MM.1S (cell line): ENCODE results near the gene ITSN1.

Experiments used
- DNase-seq: peaks from one replicate; pipeline ENCODE4 v3.0.0-alpha.2; 2015
- H2AFZ ChIP-seq: fragments of 300-600 bp; sonication (generic); 2 replicates; pipeline ENCODE4 v1.6.0; 2016; ENCODE audit warnings: antibody characterized with exemption, low read length
- H3F3A ChIP-seq: fragments of 300-600 bp; sonication (generic); 2 replicates; pipeline ENCODE4 v1.6.1; 2016; ENCODE audit warnings: mild to moderate bottlenecking, antibody characterized with exemption, low read length, moderate library complexity, mixed read lengths; ENCODE audit not compliant: insufficient read depth
- H3K27ac ChIP-seq: fragments of 300-600 bp; sonication (generic); 2 replicates; pipeline ENCODE4 v1.5.1; 2016; ENCODE audit warnings: mild to moderate bottlenecking, low read length
- H3K27me3 ChIP-seq: fragments of 300-600 bp; sonication (generic); replicated peaks from 2 replicates; pipeline ENCODE4 v1.6.0; 2016; ENCODE audit warnings: low read length; ENCODE audit not compliant: insufficient read depth
- H3K36me3 ChIP-seq: fragments of 300-600 bp; sonication (generic); replicated peaks from 2 replicates; pipeline ENCODE4 v1.6.1; 2016; ENCODE audit warnings: mild to moderate bottlenecking, low read length, mixed read lengths; ENCODE audit not compliant: insufficient read depth
- H3K4me1 ChIP-seq: fragments of 300-600 bp; sonication (generic); 2 replicates; pipeline ENCODE4 v1.6.1; 2016; ENCODE audit warnings: low read length, mixed read lengths
- H3K4me2 ChIP-seq: fragments of 300-600 bp; sonication (generic); 2 replicates; pipeline ENCODE4 v1.6.0; 2016; ENCODE audit warnings: low read depth, low read length
- H3K4me3 ChIP-seq: fragments of 300-600 bp; sonication (generic); 2 replicates; pipeline ENCODE4 v1.5.1; 2016; ENCODE audit warnings: low read length, mixed read lengths
- H3K79me2 ChIP-seq: fragments of 300-600 bp; sonication (generic); 2 replicates; pipeline ENCODE4 v1.6.1; 2016; ENCODE audit warnings: mixed run types, low read length, mixed read lengths
- H3K9ac ChIP-seq: fragments of 300-600 bp; sonication (generic); 2 replicates; pipeline ENCODE4 v1.6.1; 2016; ENCODE audit warnings: low read length, mixed read lengths
- H3K9me2 ChIP-seq: fragments of 300-600 bp; sonication (generic); replicated peaks from 2 replicates; pipeline ENCODE4 v1.6.1; 2016; ENCODE audit warnings: mild to moderate bottlenecking, low read length, mixed read lengths; ENCODE audit not compliant: insufficient read depth
- H3K9me3 ChIP-seq: fragments of 300-600 bp; sonication (generic); replicated peaks from 2 replicates; pipeline ENCODE4 v1.6.1; 2016; ENCODE audit warnings: mild to moderate bottlenecking, low read length, mixed read lengths; ENCODE audit not compliant: insufficient read depth
- H4K20me1 ChIP-seq: fragments of 300-600 bp; sonication (generic); 2 replicates; pipeline ENCODE4 v1.6.1; 2016; ENCODE audit warnings: mild to moderate bottlenecking, low read length, moderate library complexity, mixed read lengths; ENCODE audit not compliant: insufficient read depth
- EZH2 ChIP-seq: fragments of 300-600 bp; sonication (generic); optimal IDR thresholded peaks from 2 replicates; pipeline ENCODE3; 2017; ENCODE audit warnings: low read depth, mild to moderate bottlenecking, antibody characterized with exemption, low read length, mixed read lengths
- EZH2phosphoT487 ChIP-seq: fragments of 300-600 bp; sonication (generic); IDR thresholded peaks from 2 replicates; pipeline ENCODE4 v1.6.1; 2018; ENCODE audit warnings: antibody characterized with exemption, low read length
- TF ChIP-seq, protein P1 (sequence below): fragments of 300-600 bp; sonication (generic); IDR thresholded peaks from 2 replicates; pipeline ENCODE4 v1.5.1; 2016; ENCODE audit warnings: antibody characterized with exemption, low read length, mixed read lengths

ITSN1 gene

DNA sequence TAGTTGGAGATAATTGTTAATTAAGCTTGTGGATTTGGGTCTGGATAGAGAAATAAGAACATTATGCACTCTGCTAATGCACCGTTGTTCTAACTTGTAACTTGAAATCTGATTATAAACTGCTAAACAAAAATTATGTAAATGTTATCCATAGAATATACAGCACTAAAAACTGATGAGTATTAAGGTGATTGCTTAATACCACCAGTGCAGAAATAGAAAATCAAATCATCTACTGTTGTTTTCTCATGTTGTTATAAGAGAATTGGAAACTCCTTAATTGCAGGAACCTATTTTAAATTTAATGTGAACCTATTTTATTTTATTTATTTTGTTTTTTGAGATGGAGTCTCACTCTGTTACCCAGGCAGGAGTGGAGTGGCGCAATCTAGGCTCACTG, 125.7 kb downstream of the ITSN1 start:
- no peak overlapping the region for H3K4me2 ChIP-seq

DNA sequence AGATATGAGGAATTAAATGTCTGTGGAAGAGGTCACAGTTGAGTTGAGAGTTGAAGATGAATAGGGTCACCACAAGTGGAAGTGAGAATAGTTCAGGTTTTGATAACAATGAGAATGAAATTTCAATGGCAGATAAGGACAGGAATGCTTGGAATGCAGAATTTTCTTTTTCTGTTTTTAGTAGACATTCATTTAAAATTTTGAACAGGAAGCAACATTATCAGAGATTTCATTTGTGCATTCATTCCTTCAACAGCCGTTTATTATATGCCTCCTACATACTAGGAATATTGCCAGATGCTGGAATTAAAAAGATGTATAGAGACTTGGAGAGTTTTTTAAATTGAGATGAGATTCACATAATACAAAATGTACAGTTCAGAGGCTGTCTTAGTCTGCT, 126.8 kb downstream of the ITSN1 start:
- H3K36me3 ChIP-seq: no peaks in the 10 kb centered on the region
- no peaks in the 10 kb centered on the region for H3K27me3 ChIP-seq
- H3F3A ChIP-seq: no peaks in the 10 kb centered on the region
- H3K9me2 ChIP-seq: no peaks in the 10 kb centered on the region
- H3K27ac ChIP-seq: no peak overlapping the region
- H3K4me1 ChIP-seq: peaks cover 8% of the 10 kb centered on the region
- no peaks in the 10 kb centered on the region for H4K20me1 ChIP-seq
- no peaks in the 10 kb centered on the region for H3K9me3 ChIP-seq
- no peak overlapping the region for H3K4me3 ChIP-seq
- H3K79me2 ChIP-seq: no peaks in the 10 kb centered on the region
- H2AFZ ChIP-seq: no peak overlapping the region
- H3K9ac ChIP-seq: no peak overlapping the region
- no peak for DNase-seq
- TF ChIP-seq EZH2phosphoT487: no peak
- TF ChIP-seq, protein P1, sequence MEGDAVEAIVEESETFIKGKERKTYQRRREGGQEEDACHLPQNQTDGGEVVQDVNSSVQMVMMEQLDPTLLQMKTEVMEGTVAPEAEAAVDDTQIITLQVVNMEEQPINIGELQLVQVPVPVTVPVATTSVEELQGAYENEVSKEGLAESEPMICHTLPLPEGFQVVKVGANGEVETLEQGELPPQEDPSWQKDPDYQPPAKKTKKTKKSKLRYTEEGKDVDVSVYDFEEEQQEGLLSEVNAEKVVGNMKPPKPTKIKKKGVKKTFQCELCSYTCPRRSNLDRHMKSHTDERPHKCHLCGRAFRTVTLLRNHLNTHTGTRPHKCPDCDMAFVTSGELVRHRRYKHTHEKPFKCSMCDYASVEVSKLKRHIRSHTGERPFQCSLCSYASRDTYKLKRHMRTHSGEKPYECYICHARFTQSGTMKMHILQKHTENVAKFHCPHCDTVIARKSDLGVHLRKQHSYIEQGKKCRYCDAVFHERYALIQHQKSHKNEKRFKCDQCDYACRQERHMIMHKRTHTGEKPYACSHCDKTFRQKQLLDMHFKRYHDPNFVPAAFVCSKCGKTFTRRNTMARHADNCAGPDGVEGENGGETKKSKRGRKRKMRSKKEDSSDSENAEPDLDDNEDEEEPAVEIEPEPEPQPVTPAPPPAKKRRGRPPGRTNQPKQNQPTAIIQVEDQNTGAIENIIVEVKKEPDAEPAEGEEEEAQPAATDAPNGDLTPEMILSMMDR: no peak
- no peak overlapping the region for H3K4me2 ChIP-seq

More for the DNA sequence above, 125.7 kb downstream of the ITSN1 start:
- Histone ChIP-seq H3K27me3 (no peaks in the 10 kb centered on the region), H3K4me3 (no peak overlapping the region), H3K27ac (no peak overlapping the region), H2AFZ (no peak overlapping the region), H3K4me1 (peaks cover 8% of the 10 kb centered on the region), H3K9ac (no peak overlapping the region), H3K79me2 (no peaks in the 10 kb centered on the region), H3K9me3 (no peaks in the 10 kb centered on the region), H4K20me1 (no peaks in the 10 kb centered on the region), H3K36me3 (no peaks in the 10 kb centered on the region), H3K9me2 (no peaks in the 10 kb centered on the region), H3F3A (no peaks in the 10 kb centered on the region)
- TF ChIP-seq EZH2phosphoT487 (no peak), EZH2 (no peak)
- TF ChIP-seq, protein P1: no peak
- no peak for DNase-seq

DNA sequence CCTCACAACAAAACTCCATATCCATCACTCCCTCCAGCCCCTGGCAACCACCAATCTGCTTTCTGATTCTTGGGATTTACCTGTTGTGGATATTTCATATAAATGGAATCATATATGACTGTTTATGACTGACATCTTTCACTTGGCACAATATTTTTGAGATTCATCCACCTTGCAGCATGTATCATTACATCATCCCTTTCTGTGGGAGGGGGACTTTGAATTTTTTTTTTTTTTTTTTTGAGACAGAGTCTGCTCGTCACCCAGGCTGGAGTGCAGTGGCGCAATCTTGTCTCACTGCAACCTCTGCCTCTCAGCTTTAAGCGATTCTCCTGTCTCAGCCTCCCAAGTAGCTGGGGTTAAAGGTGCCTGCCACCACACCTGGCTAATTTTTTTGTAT, 128.2 kb downstream of the ITSN1 start:
- DNase-seq: no peak
- H3K79me2 ChIP-seq: no peaks in the 10 kb centered on the region
- no peaks in the 10 kb centered on the region for H3K27me3 ChIP-seq
- H3K9ac ChIP-seq: no peak overlapping the region
- TF ChIP-seq EZH2 (no peak), EZH2phosphoT487 (no peak)
- TF ChIP-seq, protein P1: no peak
- H4K20me1 ChIP-seq: no peaks in the 10 kb centered on the region
- H3K4me1 ChIP-seq: peaks cover 8% of the 10 kb centered on the region
- H3K4me2 ChIP-seq: no peak overlapping the region
- H2AFZ ChIP-seq: no peak overlapping the region
- no peaks in the 10 kb centered on the region for H3K9me2 ChIP-seq
- H3F3A ChIP-seq: no peaks in the 10 kb centered on the region
- no peak overlapping the region for H3K27ac ChIP-seq
- H3K4me3 ChIP-seq: no peak overlapping the region
- no peaks in the 10 kb centered on the region for H3K9me3 ChIP-seq
- no peaks in the 10 kb centered on the region for H3K36me3 ChIP-seq

DNA sequence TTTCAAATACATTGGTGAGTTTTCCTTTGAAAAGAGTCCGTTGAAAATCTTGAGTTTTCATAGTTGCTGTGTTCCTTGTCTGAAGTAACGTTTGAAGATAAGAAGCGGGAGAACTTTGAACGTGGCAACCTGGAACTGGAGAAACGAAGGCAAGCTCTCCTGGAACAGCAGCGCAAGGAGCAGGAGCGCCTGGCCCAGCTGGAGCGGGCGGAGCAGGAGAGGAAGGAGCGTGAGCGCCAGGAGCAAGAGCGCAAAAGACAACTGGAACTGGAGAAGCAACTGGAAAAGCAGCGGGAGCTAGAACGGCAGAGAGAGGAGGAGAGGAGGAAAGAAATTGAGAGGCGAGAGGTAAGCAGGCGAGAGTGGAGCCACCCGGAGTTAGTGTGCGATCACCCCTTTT, 129.7 kb downstream of the ITSN1 start:
- no peaks in the 10 kb centered on the region for H3K9me3 ChIP-seq
- H3K36me3 ChIP-seq: no peaks in the 10 kb centered on the region
- no peak overlapping the region for H3K27ac ChIP-seq
- no peaks in the 10 kb centered on the region for H3K27me3 ChIP-seq
- H3K4me2 ChIP-seq: no peak overlapping the region
- TF ChIP-seq, protein P1: no peak
- TF ChIP-seq EZH2 (no peak), EZH2phosphoT487 (no peak)
- no peaks in the 10 kb centered on the region for H4K20me1 ChIP-seq
- H3K4me3 ChIP-seq: no peak overlapping the region
- H3K9me2 ChIP-seq: no peaks in the 10 kb centered on the region
- no peaks in the 10 kb centered on the region for H3K79me2 ChIP-seq
- no peaks in the 10 kb centered on the region for H3F3A ChIP-seq
- peaks cover 8% of the 10 kb centered on the region for H3K4me1 ChIP-seq
- no peak overlapping the region for H2AFZ ChIP-seq
- no peak overlapping the region for H3K9ac ChIP-seq
- DNase-seq: no peak
